HG02588 (cell line): ENCODE data around the gene RING1.

Experiments used
- ATAC-seq: cut with Tn5 transposase; IDR thresholded peaks from one replicate; pipeline ENCODE4 v1.9.1; 2021; ENCODE audit warnings: mild to moderate bottlenecking, moderate library complexity; ENCODE audit not compliant: unreplicated experiment

RING1 gene

DNA sequence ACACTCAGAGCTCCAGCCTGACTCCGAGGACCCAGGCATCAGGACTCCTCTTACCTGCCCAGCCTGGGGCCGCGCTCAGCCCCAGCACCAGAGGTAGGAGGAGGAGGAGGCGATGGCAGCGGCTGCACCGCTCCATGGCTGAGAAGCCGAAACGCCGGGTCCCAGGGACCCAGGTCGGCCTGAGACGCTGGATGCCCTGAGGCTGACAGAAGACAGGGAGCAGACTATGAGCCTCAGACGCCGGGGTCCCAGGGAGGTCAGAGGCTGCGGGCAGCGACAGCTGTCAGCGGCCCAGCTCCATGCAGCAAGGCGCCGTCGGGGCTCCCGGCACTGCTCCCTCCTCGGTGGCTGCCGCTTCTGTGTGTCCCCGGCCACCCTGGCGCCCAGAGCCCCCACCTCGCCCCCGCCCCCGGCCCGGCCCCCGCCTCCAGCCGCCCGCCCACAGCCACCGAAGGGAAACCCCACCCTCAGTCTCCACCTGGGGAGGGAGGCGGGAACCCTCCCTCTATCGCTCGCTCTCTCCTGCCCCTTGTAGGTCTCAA is 16.1 kb upstream of the RING1 start, which contains the start of gene COL11A2:
COL11A2 (minus strand) TSS at position 363 of the 542 bp plus-strand sequence; CDS start at position 136, 227 bp downstream.
- ATAC-seq: no peak

DNA sequence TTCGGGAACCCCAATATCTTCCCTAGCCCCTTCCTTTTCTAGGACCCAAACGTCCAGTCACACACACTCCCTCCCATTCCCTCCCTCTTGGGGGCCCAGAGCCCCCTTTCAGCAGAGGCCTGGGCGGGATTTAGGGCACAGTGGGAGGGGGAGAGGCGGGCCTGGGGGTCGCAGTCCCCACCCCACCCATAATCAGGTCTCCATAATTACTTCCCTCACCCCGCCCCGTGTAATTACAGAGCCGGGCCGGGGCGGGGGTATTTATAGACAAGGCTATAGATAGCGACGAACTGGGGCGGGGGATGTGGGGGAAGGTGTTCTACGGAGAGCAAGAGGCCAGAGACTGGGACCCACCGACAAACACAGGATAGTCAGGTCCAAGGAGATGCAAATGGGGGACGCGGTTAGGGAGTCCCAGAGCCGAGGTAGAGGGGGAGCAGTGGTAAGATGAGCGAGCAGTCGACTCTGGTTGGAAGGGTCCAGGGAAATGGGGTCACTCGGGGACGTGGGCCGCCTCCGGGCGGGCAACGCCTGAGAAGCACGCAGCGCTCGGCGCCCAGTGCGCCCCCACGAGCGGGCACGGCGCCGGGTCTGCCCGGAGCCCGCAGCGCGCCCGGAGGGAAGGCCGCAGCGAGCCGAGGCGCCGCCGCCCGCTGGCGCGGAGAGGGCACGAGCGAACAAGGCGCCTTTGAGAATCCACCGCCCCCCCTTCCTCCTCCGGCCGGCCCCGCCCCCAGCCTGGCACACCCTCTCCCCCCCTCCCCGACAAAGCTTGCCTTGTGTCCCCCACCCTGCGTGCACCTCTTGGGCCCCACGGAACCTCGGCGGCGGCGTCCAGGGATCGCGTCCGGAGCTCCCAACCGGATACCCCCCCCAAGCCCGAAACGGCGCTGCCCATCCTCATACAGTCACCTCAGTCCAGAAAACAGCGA is 15.4 kb upstream of the RING1 start:
- ATAC-seq: no peak

- ATAC-seq: no peak
Measured at GRCh38 chr6:33193619-33194018, 14.7 kb upstream of the RING1 start.

GRCh38 chr6:33194431-33194979 is 13.8 kb upstream of the RING1 start:
- no peak for ATAC-seq

DNA sequence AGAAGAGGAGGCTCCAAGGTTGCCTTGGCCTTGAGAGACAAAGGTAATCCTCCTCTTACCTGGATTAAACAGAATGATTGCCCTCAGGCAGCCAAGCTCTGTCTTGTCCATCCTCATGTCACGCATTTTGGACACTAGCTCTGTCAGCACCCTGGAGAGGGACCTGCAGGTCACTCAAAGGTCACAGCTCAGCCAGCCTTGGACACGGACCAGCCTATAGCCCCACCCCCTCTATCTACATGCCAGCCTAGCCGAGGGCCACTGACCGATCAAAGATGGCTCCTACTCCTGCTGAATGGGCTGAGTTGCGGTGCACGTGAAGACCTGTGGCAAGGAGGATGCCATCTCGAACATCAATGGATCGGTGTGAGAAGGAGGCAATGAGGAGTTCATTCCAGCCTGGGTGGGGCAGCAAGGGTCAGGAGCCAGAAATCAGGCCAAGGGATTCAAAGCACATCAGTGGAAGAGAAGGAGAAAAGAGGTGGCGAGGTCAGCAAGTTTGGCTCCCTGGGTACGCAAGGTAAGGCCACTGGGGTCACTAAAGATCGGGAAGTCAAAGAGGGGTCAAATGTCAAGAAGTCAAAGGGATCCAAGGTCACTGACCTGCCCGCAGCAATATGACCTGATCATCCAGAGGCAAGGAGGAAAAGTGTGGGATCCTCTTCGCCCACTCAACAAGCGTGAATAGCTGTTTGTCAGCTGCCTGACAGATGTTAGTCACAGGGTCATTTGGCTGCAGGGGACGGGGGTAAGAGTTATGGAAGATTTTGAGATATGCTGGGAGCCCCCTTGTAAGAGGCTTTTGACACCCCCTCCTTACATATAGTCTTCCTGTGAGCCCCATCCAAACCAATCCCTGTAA is 12.8 kb upstream of the RING1 start:
- ATAC-seq: no peak

DNA sequence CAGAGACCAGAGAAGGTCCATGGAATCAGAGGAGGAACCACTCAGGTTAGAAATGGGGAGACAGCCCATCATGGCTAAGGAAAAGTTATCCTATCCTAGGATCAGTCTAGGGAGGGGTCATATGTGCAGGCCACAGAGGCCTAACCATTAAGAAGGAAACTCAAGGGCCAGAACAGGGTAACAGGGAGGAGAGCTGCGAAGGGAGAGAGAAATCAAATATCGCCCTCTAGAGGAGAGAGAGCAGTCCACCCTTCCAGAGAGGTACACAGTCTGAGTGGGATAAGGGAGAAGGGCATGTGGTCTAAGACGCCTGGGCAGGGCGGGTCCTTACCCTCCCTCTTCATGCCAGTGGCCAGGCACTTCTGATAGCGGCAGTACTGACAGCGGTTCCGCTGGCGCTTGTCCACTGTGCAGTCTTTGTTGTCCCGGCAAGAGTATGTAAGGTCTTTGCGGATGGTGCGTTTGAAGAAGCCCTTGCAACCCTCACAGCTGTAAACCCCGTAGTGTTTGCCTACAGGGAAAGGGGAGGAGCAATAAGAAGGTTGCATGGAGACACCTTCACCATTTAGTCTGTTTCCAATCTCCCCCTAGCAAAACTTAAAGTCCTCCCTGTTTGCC is 10.8 kb upstream of the RING1 start:
- ATAC-seq: no peak

DNA sequence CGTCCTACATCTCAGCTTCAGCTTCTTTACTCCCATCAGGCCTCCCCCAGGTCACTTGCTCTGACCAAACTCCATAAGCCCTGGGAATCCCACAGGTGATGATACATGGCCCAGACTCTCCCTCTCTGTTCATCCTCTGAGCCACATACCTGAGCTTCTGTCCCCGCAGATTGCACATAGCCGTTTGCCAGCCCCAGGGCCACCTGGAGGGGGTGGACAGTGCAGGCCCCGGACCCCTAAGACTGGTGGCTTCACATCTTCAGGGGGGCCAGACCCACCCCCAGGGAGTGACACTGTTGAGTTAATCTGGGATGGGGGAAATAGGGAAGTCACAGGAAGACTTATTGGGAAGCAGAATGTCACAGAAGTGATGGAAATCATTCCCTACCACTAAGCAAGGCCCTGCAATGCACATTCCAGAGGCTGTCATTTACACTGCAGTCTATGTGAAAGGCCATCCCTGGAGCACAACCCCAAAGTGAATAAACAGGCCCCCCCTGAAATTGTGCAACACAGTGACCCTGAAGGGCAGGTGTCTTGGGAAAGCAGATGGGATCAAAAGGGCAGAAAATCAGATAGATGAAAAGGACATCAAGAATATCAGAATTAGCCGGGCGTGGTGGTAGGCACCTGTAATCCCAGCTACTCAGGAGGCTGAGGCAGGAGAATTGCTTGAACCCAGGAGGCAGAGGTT is 10.0 kb upstream of the RING1 start:
- ATAC-seq: no peak

DNA sequence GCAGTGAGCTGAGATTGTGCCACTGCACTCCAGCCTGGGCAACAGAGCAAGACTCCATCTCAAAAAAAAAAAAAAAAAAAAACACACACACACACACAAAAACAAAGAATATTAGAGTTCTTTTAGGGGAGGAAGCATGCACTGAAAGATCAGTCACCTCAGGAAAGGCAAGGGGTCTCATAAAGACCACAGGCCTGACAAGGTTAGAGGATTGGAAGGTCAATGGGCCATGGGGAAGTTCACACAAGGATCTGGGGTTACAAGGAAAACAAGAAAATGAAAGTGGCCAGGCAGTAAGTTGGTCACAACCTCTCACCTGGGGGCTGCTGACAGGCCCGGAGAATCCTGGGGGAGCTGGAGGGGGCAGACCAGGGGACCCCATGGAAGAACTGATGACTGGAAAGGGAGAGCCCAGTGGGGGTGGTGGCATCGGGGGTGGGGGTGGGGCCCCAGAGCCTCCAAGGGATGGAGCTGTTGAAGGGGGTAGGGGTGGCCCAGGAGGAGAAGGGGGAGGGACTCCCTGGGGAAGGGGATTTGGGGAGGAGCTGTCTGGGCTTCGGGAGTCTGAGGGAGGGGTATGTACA is 9.4 kb upstream of the RING1 start:
- ATAC-seq: no peak

DNA sequence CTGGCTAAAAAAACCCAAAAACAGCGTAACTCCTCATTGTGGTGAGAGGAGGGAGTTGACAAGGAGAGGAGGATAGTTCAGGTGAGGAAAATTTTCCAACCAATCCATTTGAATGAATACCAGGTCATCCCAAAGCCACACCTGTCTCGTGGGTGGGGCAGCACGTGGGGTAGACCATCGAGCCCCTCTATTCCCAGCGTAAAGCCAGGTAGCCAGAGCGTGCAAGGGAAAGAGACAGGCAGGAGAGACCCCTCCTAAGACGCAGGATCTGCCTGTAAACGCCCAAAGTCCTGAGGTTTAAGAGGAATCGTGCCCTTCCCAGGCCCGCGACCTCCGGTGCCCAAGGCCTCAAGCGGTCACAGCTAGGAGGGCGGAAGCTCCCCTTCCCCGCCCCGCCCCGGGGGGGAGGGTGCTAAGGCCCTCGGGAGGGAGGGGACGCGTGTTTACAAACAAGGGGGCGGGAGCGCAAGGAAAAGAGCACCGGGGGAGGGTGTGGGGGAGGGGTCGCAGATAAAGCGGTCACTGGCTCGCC is 8.5 kb upstream of the RING1 start:
- no peak for ATAC-seq

DNA sequence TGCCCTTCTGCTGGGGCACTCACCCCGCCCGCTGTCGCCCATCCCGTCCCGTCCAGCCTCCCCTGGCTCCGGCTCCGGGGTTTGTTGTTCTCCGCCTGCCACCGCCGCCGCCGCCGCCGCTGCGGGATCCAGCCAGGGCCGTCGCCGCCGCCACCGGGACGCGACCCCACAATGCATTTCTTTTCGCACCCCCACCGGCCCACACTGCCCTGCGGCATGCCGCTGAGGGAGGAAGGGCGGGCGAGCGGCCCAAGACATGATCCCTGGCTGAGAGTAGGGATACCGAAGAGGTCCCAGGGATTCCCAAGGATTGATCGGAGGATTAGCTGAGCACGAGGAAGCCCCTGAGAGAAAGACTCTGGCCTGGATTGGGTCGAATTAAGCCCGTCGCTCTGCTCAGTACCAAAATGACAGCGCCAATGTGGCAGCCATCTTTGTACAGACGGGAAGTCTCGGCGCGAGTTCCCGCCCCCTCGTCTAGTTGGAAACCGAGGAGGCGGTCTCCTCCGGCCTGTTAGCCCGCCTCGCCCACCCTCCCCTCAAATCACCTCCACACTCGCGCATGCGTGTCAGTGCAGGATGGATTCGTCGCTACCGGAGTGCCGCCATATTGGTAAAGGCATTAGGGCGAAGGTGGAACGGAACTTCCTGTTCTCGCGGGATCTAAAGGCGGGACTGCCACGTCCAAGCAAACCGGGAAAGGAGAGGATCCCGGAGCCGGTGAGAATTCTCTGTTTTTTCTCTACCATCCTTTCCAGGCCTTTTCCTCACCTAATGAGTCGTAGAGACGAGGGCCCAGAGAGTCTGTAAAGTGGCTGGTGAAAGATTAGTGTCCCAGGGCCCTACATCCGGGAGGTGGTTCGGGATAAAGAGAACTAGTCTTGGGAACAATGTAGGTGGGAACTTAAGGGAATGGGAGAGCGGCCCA is 7.8 kb upstream of the RING1 start, which contains the start of the genes RXRB and SLC39A7:
RXRB (minus strand) TSS at position 447 of the 928 bp plus-strand sequence; CDS start at position 258, 189 bp downstream.
SLC39A7 (plus strand) TSS at position 649 of the 928 bp plus-strand sequence. CDS start 379 bp downstream, outside the sequence.
- ATAC-seq: peak; percentile 52

DNA sequence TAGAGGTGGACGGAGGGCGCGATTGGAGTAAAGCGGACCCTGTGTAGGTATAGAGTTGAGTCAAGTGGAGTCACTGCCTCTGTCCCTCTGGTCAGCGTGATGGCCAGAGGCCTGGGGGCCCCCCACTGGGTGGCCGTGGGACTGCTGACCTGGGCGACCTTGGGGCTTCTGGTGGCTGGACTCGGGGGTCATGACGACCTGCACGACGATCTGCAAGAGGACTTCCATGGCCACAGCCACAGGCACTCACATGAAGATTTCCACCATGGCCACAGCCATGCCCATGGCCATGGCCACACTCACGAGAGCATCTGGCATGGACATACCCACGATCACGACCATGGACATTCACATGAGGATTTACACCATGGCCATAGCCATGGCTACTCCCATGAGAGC is 7.2 kb upstream of the RING1 start:
- no peak for ATAC-seq

GRCh38 chr6:33201935-33202334 is 6.4 kb upstream of the RING1 start:
- ATAC-seq: no peak

DNA sequence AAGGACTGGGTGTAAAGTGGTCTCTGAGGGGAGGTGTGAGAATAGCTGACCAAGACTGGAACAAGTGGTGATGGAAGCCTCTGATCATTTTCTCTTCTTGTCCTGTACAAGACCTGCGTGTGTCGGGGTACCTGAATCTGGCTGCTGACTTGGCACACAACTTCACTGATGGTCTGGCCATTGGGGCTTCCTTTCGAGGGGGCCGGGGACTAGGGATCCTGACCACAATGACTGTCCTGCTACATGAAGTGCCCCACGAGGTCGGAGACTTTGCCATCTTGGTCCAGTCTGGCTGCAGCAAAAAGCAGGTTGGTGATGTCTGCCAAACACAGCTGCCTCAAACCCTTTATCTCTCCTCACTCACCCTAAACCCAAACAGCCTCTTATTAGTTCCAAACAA is 5.5 kb upstream of the RING1 start:
- no peak for ATAC-seq

- no peak for ATAC-seq
Measured at GRCh38 chr6:33203443-33204164, 4.7 kb upstream of the RING1 start.

DNA sequence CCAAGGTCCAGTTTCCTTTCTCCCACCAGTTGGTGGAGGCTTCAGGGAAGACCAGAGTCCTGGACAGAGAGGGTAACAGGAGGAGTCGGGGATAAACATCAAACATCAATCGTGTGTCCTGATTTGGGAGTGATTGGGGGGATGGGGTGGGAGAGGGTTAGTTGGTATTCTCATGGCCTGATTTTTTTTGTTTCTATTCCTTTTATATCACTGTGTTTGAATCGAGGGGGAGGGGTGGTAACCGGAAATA is 4.2 kb upstream of the RING1 start:
- no peak for ATAC-seq

DNA sequence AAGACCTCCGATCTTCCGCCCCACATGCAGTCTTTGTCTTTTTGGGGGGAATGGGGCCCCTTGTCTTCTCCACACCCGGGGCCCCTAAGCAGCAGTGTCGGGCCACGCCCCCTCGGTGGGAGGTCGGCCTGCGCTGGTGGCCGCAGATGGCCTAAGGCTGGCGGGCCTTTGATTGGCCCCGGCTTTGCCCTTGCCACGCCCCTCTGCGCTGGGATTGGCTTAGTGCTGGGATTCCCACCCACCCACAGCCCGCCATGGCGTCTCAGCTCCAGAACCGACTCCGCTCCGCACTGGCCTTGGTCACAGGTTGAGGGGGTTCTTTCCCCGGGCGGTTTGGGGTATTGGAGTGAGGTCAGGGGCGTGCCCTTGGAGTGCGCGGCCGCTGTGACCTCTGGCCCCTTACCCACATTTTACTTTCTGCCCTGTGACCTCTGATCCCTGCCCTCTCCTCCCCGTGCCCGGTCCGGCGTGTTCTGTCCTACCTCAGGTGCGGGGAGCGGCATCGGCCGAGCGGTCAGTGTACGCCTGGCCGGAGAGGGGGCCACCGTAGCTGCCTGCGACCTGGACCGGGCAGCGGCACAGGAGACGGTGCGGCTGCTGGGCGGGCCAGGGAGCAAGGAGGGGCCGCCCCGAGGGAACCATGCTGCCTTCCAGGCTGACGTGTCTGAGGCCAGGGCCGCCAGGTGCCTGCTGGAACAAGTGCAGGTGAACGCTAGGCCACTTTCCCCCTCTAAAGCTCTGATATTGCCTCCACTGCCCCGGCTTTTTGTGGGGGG is 3.7 kb upstream of the RING1 start, which contains the start of gene HSD17B8:
HSD17B8 (plus strand) TSS at position 241 of the 776 bp plus-strand sequence; CDS start at position 255, 14 bp downstream.
- ATAC-seq: peak; percentile 50
